BE2C (cell line): ENCODE results near the gene LYRM9.
"Not testable (repeated sequence)": the region's sequence is repeated elsewhere in the genome, so short reads cannot be mapped to it uniquely, and the experiment has no call there.

Source experiments
- DNase-seq: peaks from one replicate; pipeline ENCODE4 v3.0.0-alpha.2; 2020
- H3K27me3 ChIP-seq: fragments of 250-450 bp; sonication (Bioruptor Pico); 2 replicates; pipeline ENCODE4 v1.5.1; 2020; ENCODE audit warnings: mild to moderate bottlenecking
- H3K36me3 ChIP-seq: fragments of 250-450 bp; sonication (Bioruptor Pico); 2 replicates; pipeline ENCODE4 v1.5.1; 2020; ENCODE audit warnings: mild to moderate bottlenecking
- H3K4me1 ChIP-seq: fragments of 250-450 bp; sonication (Bioruptor Pico); 2 replicates; pipeline ENCODE4 v1.5.1; 2020
- H3K4me3 ChIP-seq: 2 replicates; pipeline ENCODE4 v1.5.1; 2011; ENCODE audit warnings: low read depth, low read length
- H3K9me3 ChIP-seq: fragments of 250-450 bp; sonication (Bioruptor Pico); 2 replicates; pipeline ENCODE4 v1.5.1; 2020
- CTCF ChIP-seq: IDR thresholded peaks from 2 replicates; pipeline ENCODE4 v1.5.1; 2012; ENCODE audit warnings: mild to moderate bottlenecking, low read depth, low read length

LYRM9 gene

DNA sequence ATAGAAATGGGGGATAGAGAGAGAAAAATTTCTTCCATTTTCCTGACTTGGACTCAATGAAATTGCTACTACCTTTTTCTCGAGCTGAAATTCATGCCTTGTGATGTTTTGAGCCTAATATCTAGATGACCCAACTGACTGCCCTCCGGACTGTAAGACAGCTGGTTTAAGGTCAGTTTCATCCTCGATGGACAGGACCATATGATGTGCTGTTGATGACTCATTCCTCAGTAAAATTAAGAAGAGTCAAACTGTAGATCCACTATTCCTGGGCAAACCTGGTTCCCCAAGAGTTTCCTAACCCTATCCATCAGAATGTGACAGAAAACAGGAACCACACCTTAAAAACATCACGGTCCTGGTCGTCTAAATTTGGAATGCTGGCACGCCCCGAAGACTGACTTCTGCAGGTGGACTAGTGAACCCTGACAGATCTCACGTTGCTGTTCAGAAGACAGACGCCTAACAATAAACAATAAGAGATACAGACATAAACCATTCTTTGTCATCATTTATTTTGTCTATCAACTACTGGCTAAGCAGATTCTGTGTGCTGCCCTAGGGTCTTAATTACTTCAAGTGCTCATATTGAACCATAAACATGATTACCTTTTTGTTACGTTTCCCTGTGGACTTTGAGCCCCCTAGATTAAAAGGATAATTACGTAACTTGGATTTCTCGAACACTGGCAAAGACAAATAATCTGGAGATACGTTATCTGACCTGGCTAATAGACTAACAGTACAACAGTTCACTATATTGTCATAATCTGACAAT is 47.7 kb downstream of the LYRM9 start:
- no peak for TF ChIP-seq CTCF
- no peak for DNase-seq
- Histone ChIP-seq H3K4me3 (no peak overlapping the region), H3K27me3 (no peaks in the 10 kb centered on the region), H3K36me3 (no peaks in the 10 kb centered on the region), H3K4me1 (no peaks in the 10 kb centered on the region), H3K9me3 (no peaks in the 10 kb centered on the region)

GRCh38 chr17:27840688-27841087 is 52.5 kb downstream of the LYRM9 start:
- Histone ChIP-seq H3K36me3 (no peaks in the 10 kb centered on the region), H3K9me3 (no peaks in the 10 kb centered on the region), H3K4me3 (no peak overlapping the region), H3K27me3 (no peaks in the 10 kb centered on the region), H3K4me1 (no peaks in the 10 kb centered on the region)
- DNase-seq = no peak
- TF ChIP-seq CTCF = no peak

- H3K4me1 ChIP-seq, DNase-seq, H3K9me3 ChIP-seq, H3K27me3 ChIP-seq, H3K4me3 ChIP-seq, H3K36me3 ChIP-seq: not testable (repeated sequence)
Observed at GRCh38 chr17:27840406-27840678, 52.8 kb downstream of the LYRM9 start.

GRCh38 chr17:27839571-27840405 is 53.4 kb downstream of the LYRM9 start:
- DNase-seq = not testable (repeated sequence)

DNA sequence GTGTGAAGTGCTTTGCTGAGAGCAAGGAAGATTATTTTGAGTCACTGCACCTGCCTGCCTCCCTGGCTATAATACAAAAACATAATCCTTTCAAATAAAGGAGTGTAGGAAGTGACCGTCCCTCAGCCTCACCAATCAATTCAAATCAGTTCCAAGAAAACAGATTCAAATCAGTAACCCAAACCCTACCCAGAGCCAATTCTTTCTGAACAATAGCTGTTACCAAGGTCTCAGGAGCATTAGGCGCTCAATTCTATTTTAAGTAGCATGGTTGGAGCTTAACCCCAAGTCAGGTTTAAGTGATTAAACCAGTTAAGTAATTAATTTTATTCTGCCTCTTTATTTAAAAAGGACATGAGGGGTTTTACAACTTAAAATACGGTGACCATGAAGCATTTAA is 54.6 kb downstream of the LYRM9 start:
- not testable (repeated sequence) for H3K9me3 ChIP-seq, H3K27me3 ChIP-seq, DNase-seq, H3K36me3 ChIP-seq, H3K4me1 ChIP-seq, H3K4me3 ChIP-seq

More at GRCh38 chr17:27839571-27840405, 53.4 kb downstream of the LYRM9 start:
- not testable (repeated sequence) for H3K36me3 ChIP-seq, H3K9me3 ChIP-seq, H3K4me1 ChIP-seq, H3K27me3 ChIP-seq, H3K4me3 ChIP-seq

DNA sequence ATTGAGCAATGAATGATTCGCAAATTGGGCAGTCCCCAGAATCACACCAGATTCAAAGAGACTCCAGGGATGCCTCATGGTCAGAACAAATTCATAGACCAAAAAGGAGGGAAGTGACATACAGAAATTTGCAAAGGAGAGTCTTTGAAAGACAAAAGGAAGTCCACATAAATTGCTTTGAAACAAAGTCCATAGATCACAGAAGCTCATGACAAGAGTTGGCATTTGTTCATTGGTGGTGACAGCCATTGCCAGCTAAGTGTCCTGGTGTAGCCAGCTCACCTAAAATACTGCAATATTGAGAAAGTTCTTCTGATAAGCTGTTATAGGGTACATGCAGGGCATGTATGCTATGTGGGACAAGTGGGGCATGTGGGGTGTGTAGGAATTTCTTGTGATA is 55.4 kb downstream of the LYRM9 start:
- not testable (repeated sequence) for H3K36me3 ChIP-seq, H3K4me1 ChIP-seq, H3K4me3 ChIP-seq, H3K9me3 ChIP-seq, DNase-seq, H3K27me3 ChIP-seq

DNA sequence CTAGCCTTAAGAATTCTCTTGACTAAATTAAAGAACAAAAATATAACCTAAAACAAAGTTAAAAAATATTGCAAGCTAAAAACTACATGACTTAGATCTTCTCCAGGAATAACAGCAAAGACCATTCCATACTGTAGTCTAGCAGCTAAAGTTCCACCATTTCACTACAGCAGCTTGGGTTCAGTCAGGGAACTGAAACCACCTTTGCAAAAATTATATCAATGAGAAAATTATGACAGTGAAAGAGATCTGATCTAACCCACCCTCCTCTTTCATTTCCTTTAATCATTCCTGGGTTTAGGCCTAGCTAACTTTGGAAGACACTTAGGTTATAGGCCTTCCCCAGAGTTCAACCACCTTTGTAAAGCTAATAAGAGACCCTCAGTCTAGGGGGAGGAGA is 56.5 kb downstream of the LYRM9 start:
- no peak for TF ChIP-seq CTCF
- Histone ChIP-seq H3K9me3 (no peaks in the 10 kb centered on the region), H3K4me1 (no peaks in the 10 kb centered on the region), H3K27me3 (no peaks in the 10 kb centered on the region), H3K4me3 (no peak overlapping the region), H3K36me3 (no peaks in the 10 kb centered on the region)
- no peak for DNase-seq

GRCh38 chr17:27834571-27834970 is 58.6 kb downstream of the LYRM9 start:
- Histone ChIP-seq H3K4me1 (no peaks in the 10 kb centered on the region), H3K27me3 (no peaks in the 10 kb centered on the region), H3K36me3 (no peaks in the 10 kb centered on the region), H3K4me3 (no peak overlapping the region), H3K9me3 (no peaks in the 10 kb centered on the region)
- DNase-seq = no peak
- no peak for TF ChIP-seq CTCF
